ENCODE results near the gene EFNA1. TPM values are rescaled to one million over a fixed set of nuclear protein-coding genes. Genes with fewer than 3 reads are reported as not detected.
"Not testable (repeated sequence)": the region's sequence is repeated elsewhere in the genome, so short reads cannot be mapped to it uniquely, and the experiment has no call there.

The EFNA1 gene
- total and polyA plus RNA-seq, 2 donors from 2014 or later: 61.1 to 133 TPM

DNA sequence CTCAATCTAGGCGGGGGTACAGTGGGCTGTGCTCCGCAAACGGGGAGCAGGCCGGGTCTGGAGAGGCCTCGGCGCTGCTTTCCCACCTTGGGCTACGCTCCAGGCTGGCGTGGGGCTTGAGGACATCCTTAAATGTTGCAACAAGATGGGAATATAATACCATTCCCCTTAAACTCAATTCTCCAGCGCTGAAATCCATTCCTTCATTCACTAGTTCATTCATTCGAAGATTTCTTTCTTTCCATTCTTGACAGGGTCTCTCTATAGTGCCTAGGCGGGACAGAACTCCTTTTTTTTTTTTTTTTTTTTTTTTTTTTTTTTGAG lies 12.9 kb downstream of the EFNA1 start:
- Histone ChIP-seq H3K9ac (ENCODE audit: low read length in 3 of 3) (no peak overlapping the region), H3K36me3 (ENCODE audit: control insufficient read depth in 2 of 3, insufficient read depth in 3 of 3, low read length in 3 of 3) (no peaks in the 10 kb centered on the region), H3K27me3 (ENCODE audit: control insufficient read depth, insufficient read depth, low read length) (no peaks in the 10 kb centered on the region), H3K27ac (ENCODE audit: low read depth in 2 of 2, low read length in 2 of 2) (peak overlapping the region in 1 of 2 donors; percentile 88), H3K4me1 (ENCODE audit: control insufficient read depth in 2 of 3, insufficient read depth in 2 of 3, low read depth in 1 of 3, low read length in 3 of 3) (peaks cover 0 to 12% (median 5%) of the 10 kb centered on the region in 3 donors), H3K4me3 (ENCODE audit: low read length in 3 of 3) (peak overlapping the region; percentile 97 to 98 (median 97)), H3K9me3 (ENCODE audit: control insufficient read depth in 2 of 3, insufficient read depth in 1 of 3, low read length in 3 of 3) (no peaks in the 10 kb centered on the region)
- no peak for TF ChIP-seq CTCF (IDR thresholded peaks at IDR 0.05; ENCODE audit: borderline replicate concordance, extremely low read depth, insufficient read depth)
- DNase-seq (no peak), FAIRE-seq (no peak)
- intact Hi-C loops (cut with DNase I): no loop called here

- FAIRE-seq: no peak
- H3K9ac ChIP-seq (ENCODE audit: low read length in 3 of 3): no peak overlapping the region
- H3K4me1 ChIP-seq (ENCODE audit: control insufficient read depth in 2 of 3, insufficient read depth in 2 of 3, low read depth in 1 of 3, low read length in 3 of 3): peaks cover 0 to 11% (median 5%) of the 10 kb centered on the region in 3 donors
- no peaks in the 10 kb centered on the region for H3K27me3 ChIP-seq (ENCODE audit: control insufficient read depth, insufficient read depth, low read length)
- no peaks in the 10 kb centered on the region for H3K9me3 ChIP-seq (ENCODE audit: control insufficient read depth in 2 of 3, insufficient read depth in 1 of 3, low read length in 3 of 3)
- no peak for TF ChIP-seq CTCF (IDR thresholded peaks at IDR 0.05; ENCODE audit: borderline replicate concordance, extremely low read depth, insufficient read depth)
- H3K4me3 ChIP-seq (ENCODE audit: low read length in 3 of 3): no peak overlapping the region
- no peak overlapping the region for H3K27ac ChIP-seq (ENCODE audit: low read depth in 2 of 2, low read length in 2 of 2)
- peak in 1 of 5 donors; percentile 2 for DNase-seq
- intact Hi-C loops (cut with DNase I): no loop called here
- no peaks in the 10 kb centered on the region for H3K36me3 ChIP-seq (ENCODE audit: control insufficient read depth in 2 of 3, insufficient read depth in 3 of 3, low read length in 3 of 3)
These were observed 14.1 kb downstream of the EFNA1 start for GRCh38 chr1:155141749-155142148.

GRCh38 chr1:155145491-155145890 lies 17.8 kb downstream of the EFNA1 start:
- Histone ChIP-seq H3K9ac (ENCODE audit: low read length in 3 of 3) (no peak overlapping the region), H3K27me3 (ENCODE audit: control insufficient read depth, insufficient read depth, low read length) (no peaks in the 10 kb centered on the region)

DNA sequence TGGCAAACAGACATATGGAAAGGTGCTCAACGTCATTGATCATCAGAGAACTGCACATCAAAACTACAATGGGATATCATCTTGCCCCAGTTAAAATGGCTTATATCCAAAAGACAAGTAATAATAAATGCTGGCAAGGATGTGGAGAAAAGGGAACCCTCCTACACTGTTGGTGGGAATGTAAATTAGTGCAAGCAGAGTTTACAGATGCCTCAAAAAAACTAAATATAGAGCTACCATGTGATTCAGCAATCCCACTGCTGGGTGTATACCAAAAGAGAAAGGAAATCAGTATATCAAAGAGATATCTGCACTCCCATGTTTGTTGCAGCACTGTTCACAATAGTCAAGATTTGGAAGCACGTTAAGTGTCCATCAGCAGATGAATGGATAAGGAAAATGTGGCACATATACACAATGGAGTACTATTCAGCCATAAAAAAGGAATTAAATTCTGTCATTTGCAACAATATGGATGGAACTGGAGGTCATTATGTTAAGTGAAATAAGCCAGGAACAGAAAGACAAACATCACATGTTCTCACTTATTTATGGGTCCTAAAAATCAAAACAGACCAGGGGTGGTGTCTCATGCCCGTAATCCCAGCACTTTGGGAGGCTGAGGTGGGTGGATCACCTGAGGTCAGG lies 28.4 kb downstream of the EFNA1 start:
- H3K9me3 ChIP-seq (ENCODE audit: control insufficient read depth in 2 of 3, insufficient read depth in 1 of 3, low read length in 3 of 3); DNase-seq; H3K36me3 ChIP-seq (ENCODE audit: control insufficient read depth in 2 of 3, insufficient read depth in 3 of 3, low read length in 3 of 3); H3K27me3 ChIP-seq (ENCODE audit: control insufficient read depth, insufficient read depth, low read length); H3K4me1 ChIP-seq (ENCODE audit: control insufficient read depth in 2 of 3, insufficient read depth in 2 of 3, low read depth in 1 of 3, low read length in 3 of 3); H3K4me3 ChIP-seq (ENCODE audit: low read length in 3 of 3); FAIRE-seq; H3K27ac ChIP-seq (ENCODE audit: low read depth in 2 of 2, low read length in 2 of 2); H3K9ac ChIP-seq (ENCODE audit: low read length in 3 of 3); intact Hi-C loops (cut with DNase I): not testable (repeated sequence)

More at GRCh38 chr1:155145491-155145890, 17.8 kb downstream of the EFNA1 start:
- Histone ChIP-seq H3K4me3 (ENCODE audit: low read length in 3 of 3) (no peak overlapping the region), H3K4me1 (ENCODE audit: control insufficient read depth in 2 of 3, insufficient read depth in 2 of 3, low read depth in 1 of 3, low read length in 3 of 3) (no peaks in the 10 kb centered on the region), H3K9me3 (ENCODE audit: control insufficient read depth in 2 of 3, insufficient read depth in 1 of 3, low read length in 3 of 3) (no peaks in the 10 kb centered on the region), H3K36me3 (ENCODE audit: control insufficient read depth in 2 of 3, insufficient read depth in 3 of 3, low read length in 3 of 3) (no peaks in the 10 kb centered on the region), H3K27ac (ENCODE audit: low read depth in 2 of 2, low read length in 2 of 2) (no peak overlapping the region)
- DNase-seq (no peak), FAIRE-seq (no peak)
- TF ChIP-seq CTCF (IDR thresholded peaks at IDR 0.05; ENCODE audit: borderline replicate concordance, extremely low read depth, insufficient read depth): no peak
- intact Hi-C loops (cut with DNase I): no loop called here
